Lung (tissue), 12 donors: ENCODE results near the gene NHS. TPM values are rescaled to one million over a fixed set of nuclear protein-coding genes. Genes with fewer than 3 reads are reported as not detected.

Source experiments
- ATAC-seq: fragments of 200-7000 bp; cut with Tn5 transposase; one replicate; pipeline ENCODE4 v1.9.1; 2020; ENCODE audit warnings: moderate number of reproducible peaks; ENCODE audit not compliant: insufficient read depth, low FRiP score
- DNase-seq, 3 donors: peaks; one replicate each; pipeline ENCODE4 v3.0.0-alpha.2; 2013 to 2017
- H3K27ac ChIP-seq, 2 donors: one replicate each; pipeline ENCODE4 v1.5.1; 2013; ENCODE audit warnings: mild to moderate bottlenecking in 2 of 2, moderate library complexity in 2 of 2, control low read depth in 1 of 2, inconsistent platforms in 1 of 2, low read depth in 1 of 2, low read length in 1 of 2
- H3K27me3 ChIP-seq, 3 donors: one replicate each; pipeline ENCODE4 v1.5.1; 2013; ENCODE audit warnings: low read length in 2 of 3; ENCODE audit not compliant: control insufficient read depth in 3 of 3, insufficient read depth in 3 of 3
- H3K36me3 ChIP-seq, 4 donors: one replicate each; pipeline ENCODE4 v1.5.1; 2013; ENCODE audit warnings: low read length in 4 of 4, mild to moderate bottlenecking in 1 of 4, moderate library complexity in 1 of 4; ENCODE audit not compliant: control insufficient read depth in 4 of 4, insufficient read depth in 4 of 4
- H3K4me1 ChIP-seq, 5 donors: one replicate each; pipeline ENCODE4 v1.5.1; 2013; ENCODE audit warnings: low read length in 5 of 5, mild to moderate bottlenecking in 2 of 5, moderate library complexity in 1 of 5; ENCODE audit not compliant: control insufficient read depth in 5 of 5, insufficient read depth in 5 of 5
- H3K4me3 ChIP-seq: one replicate; pipeline ENCODE4 v1.5.1; 2013; ENCODE audit warnings: mild to moderate bottlenecking, control low read depth, moderate library complexity
- H3K9ac ChIP-seq, 2 donors: one replicate each; pipeline ENCODE4 v1.5.1; 2013; ENCODE audit warnings: low read length in 2 of 2, control low read depth in 1 of 2; ENCODE audit not compliant: insufficient read depth in 1 of 2
- H3K9me3 ChIP-seq, 4 donors: one replicate each; pipeline ENCODE4 v1.5.1; 2013; ENCODE audit warnings: low read length in 3 of 4, mild to moderate bottlenecking in 1 of 4, moderate library complexity in 1 of 4; ENCODE audit not compliant: control insufficient read depth in 4 of 4, insufficient read depth in 3 of 4
- WGBS, 2 donors: extraction: QIAGEN DNeasy Blood & Tissue Kit; methylation state at CpG; one replicate each; pipeline ENCODE4 v1.1.7; 2013; 5-methylcytosine and 5-hydroxymethylcytosine counted together
- polyA plus RNA-seq, 2 donors: library from polyadenylated mRNA; stranded (reverse); fragments of 200-250 nt; gene quantifications; one replicate each; pipeline ENCODE4 v1.2.1, GENCODE V29; 2013
- total RNA-seq, 2 donors: library from RNA; depleted of rRNA in 1 of 2; stranded (reverse); fragments of >200 nt in 1 of 2; gene quantifications; one replicate each; pipeline ENCODE4 v1.2.1, GENCODE V29; 2014 to 2021
- TF ChIP-seq, protein P1 (sequence below): IDR thresholded peaks from 2 replicates; pipeline ENCODE4 v1.5.1; 2012; ENCODE audit warnings: mild to moderate bottlenecking; ENCODE audit errors: control extremely low read depth, extremely low read depth
- donor health status: control.
- donor health status: control.
- donor health status: Bipolar disorder and iron deficiency.
- donor health status: healthy.
- donor health status: DM: yes; HTN: yes; CAD: no.

NHS gene
- total and polyA plus RNA-seq, 4 donors: 0.46 to 2.0 (median 1.4) TPM

DNA sequence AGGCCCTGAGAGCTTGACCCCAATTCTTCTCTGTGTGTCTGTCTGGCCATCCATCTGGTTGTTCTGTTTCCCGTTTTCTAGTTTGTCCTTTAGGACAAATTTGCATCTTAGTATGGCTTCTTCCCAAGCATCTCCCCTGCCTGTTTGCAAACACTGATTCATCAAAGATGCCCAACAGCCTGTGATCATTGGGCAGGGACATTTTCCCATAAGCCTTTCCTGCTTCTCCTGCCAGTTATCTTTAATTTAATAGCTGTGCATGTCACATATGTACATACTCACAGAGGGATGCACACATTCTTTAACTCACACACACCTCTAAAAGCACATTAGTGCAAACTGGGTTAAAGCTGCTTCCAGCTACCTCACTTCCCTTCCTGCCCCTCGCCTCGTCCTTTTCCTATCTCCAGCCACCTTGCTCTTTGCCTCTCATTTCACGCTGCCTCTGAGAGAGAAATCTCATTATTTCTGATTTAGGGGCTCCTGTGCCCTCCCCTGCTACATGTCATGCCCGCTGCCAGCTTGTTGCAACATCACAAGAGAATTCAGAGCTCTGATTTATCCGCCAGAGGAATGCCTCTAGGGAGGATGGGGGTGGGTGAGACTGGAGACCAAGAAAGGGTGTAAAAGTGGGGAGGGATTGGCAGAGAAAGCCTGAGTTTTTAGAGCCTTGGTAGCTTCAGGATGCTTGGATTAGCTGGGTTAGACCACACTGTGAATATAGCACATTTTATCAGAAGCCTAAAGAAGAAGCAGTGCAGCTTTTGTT, 100.6 kb downstream of the NHS start:
- H3K9ac ChIP-seq: no peak overlapping the region
- WGBS, 2 donors: 48 to 63% methylated on average over 6 of the region's 6 CpGs

DNA sequence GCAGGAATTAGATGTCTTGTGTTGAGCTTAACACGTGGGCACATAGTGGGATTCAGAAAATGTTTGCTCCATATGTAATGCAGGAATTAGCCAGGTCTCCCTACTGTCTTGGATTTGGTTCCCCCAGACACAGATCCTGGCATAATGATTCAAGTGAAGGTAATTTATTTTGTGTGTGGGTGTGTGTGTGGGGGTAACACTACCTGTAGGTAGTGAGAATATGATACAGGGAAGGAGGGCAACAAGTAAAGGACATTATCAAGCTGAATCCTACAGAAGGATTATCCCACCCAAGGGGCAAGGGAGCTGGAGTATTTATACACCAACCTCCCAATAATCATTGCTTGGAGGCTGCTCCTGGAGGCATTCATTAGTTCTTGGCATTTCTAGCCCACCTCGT, 101.4 kb downstream of the NHS start:
- ATAC-seq (no peak), DNase-seq (no peak)
- Histone ChIP-seq H3K36me3 (no peaks in the 10 kb centered on the region), H3K4me3 (no peak overlapping the region), H3K9ac (no peak overlapping the region), H3K27ac (no peak overlapping the region), H3K9me3 (no peaks in the 10 kb centered on the region), H3K4me1 (peaks cover 0 to 8% (median 0%) of the 10 kb centered on the region in 5 donors), H3K27me3 (peaks cover 0 to 43% (median 8%) of the 10 kb centered on the region in 3 donors)
- WGBS, 2 donors: 59 to 77% methylated on average over 2 of the region's 2 CpGs
- TF ChIP-seq, protein P1, sequence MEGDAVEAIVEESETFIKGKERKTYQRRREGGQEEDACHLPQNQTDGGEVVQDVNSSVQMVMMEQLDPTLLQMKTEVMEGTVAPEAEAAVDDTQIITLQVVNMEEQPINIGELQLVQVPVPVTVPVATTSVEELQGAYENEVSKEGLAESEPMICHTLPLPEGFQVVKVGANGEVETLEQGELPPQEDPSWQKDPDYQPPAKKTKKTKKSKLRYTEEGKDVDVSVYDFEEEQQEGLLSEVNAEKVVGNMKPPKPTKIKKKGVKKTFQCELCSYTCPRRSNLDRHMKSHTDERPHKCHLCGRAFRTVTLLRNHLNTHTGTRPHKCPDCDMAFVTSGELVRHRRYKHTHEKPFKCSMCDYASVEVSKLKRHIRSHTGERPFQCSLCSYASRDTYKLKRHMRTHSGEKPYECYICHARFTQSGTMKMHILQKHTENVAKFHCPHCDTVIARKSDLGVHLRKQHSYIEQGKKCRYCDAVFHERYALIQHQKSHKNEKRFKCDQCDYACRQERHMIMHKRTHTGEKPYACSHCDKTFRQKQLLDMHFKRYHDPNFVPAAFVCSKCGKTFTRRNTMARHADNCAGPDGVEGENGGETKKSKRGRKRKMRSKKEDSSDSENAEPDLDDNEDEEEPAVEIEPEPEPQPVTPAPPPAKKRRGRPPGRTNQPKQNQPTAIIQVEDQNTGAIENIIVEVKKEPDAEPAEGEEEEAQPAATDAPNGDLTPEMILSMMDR: no peak

More for the DNA sequence above, 100.6 kb downstream of the NHS start:
- Histone ChIP-seq H3K27ac (no peak overlapping the region), H3K4me1 (peaks cover 0 to 8% (median 0%) of the 10 kb centered on the region in 5 donors), H3K9me3 (peaks cover 0 to 1% (median 0%) of the 10 kb centered on the region in 4 donors), H3K36me3 (no peaks in the 10 kb centered on the region), H3K4me3 (no peak overlapping the region), H3K27me3 (peaks cover 0 to 43% (median 8%) of the 10 kb centered on the region in 3 donors)
- TF ChIP-seq, protein P1: no peak
- DNase-seq (no peak), ATAC-seq (no peak)

DNA sequence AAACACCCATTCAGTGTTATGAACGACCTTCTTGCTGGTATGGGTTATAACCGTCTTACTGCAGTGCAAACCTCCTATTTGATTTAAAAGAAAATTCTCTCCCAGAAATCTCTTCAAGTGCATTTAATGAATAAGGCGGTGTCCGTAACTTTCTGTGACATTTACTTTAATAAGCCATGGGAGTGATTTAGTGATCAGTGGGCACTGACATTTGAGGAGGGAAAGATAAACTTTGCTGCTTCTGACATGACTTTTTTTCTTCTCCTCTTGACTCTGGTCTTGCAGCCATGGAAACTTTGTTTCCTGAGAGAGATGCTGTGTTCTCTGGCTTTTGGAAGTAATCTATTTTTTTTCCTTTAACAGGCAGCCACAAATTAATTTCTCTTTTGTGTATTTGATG, 106.1 kb downstream of the NHS start:
- Histone ChIP-seq H3K4me1 (peaks cover 0 to 1% (median 0%) of the 10 kb centered on the region in 5 donors), H3K9me3 (no peaks in the 10 kb centered on the region), H3K36me3 (no peaks in the 10 kb centered on the region), H3K27ac (no peak overlapping the region), H3K9ac (no peak overlapping the region), H3K27me3 (peaks cover 0 to 26% (median 7%) of the 10 kb centered on the region in 3 donors), H3K4me3 (no peak overlapping the region)
- ATAC-seq (no peak), DNase-seq (no peak)
- TF ChIP-seq, protein P1: no peak
- WGBS, 2 donors: 73 to 80% methylated on average over 4 of the region's 4 CpGs
